Central memory CD8-positive, alpha-beta T cell (primary cell): ENCODE data around the gene GDI2.

Experiments used
- ATAC-seq: fragments of 150-1000 bp; cut with Tn5 transposase; replicated peaks from 2 replicates; pipeline ENCODE4 v1.10.0; 2022; ENCODE audit warnings: mild to moderate bottlenecking, moderate FRiP score, moderate number of reproducible peaks; ENCODE audit not compliant: poor library complexity, severe bottlenecking; ENCODE audit errors: extremely low read depth
- DNase-seq, 2 donors: peaks; one replicate each; pipeline ENCODE4 v3.0.0; 2021; ENCODE audit warnings: low spot score in 2 of 2
- H3K27ac Mint-ChIP-seq: one replicate; pipeline ENCODE4 v1.8.0; 2022; ENCODE audit warnings: low read depth, mild to moderate bottlenecking, moderate library complexity, mixed read lengths
- H3K27me3 Mint-ChIP-seq: one replicate; pipeline ENCODE4 v1.8.0; 2022; ENCODE audit warnings: mixed read lengths
- H3K36me3 Mint-ChIP-seq: one replicate; pipeline ENCODE4 v1.8.0; 2022; ENCODE audit warnings: mild to moderate bottlenecking, moderate library complexity, mixed read lengths; ENCODE audit not compliant: insufficient read depth
- H3K4me1 Mint-ChIP-seq: one replicate; pipeline ENCODE4 v1.8.0; 2022; ENCODE audit warnings: mixed read lengths
- H3K4me3 Mint-ChIP-seq: one replicate; pipeline ENCODE4 v1.8.0; 2022; ENCODE audit warnings: mild to moderate bottlenecking, moderate library complexity, mixed read lengths
- H3K9me3 Mint-ChIP-seq: one replicate; pipeline ENCODE4 v1.8.0; 2022; ENCODE audit warnings: mixed read lengths

GDI2 gene

GRCh38 chr10:5746197-5746596, 67.0 kb downstream of the GDI2 start:
- ATAC-seq, result no peak
- DNase-seq, result no peak
- H3K9me3 Mint-ChIP-seq, result no peaks in the 10 kb centered on the region
- no peak overlapping the region for H3K4me3 Mint-ChIP-seq
- peaks cover 10% of the 10 kb centered on the region for H3K4me1 Mint-ChIP-seq
- H3K27me3 Mint-ChIP-seq, result no peaks in the 10 kb centered on the region
- no peak overlapping the region for H3K27ac Mint-ChIP-seq
- H3K36me3 Mint-ChIP-seq, result peaks cover 37% of the 10 kb centered on the region

GRCh38 chr10:5744849-5745248, 68.4 kb downstream of the GDI2 start:
- Mint-ChIP-seq H3K27ac (no peak overlapping the region), H3K4me3 (no peak overlapping the region), H3K36me3 (peaks cover 40% of the 10 kb centered on the region), H3K4me1 (peaks cover 11% of the 10 kb centered on the region), H3K9me3 (no peaks in the 10 kb centered on the region), H3K27me3 (no peaks in the 10 kb centered on the region)
- ATAC-seq, result no peak
- DNase-seq, result no peak

DNA sequence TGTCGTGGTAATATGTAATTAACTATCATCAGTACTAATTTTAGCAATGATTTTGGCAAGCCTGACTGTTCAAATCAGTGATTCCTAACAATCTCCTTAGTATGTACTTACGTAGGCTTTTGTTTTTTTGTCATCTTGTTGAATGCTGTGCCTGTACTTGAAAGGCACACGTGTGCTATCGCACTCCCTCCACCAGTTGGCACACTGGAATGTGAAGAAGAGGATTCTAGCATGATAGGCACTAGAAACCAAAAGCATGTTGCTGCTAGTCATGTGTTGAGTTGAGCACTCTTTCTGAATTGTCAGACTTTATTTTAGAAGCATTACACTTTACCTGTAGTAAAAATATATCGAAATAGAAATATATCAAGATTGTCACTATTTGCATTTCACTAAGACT, 69.5 kb downstream of the GDI2 start:
- H3K4me3 Mint-ChIP-seq, result no peak overlapping the region
- H3K27me3 Mint-ChIP-seq, result no peaks in the 10 kb centered on the region
- ATAC-seq (no peak), DNase-seq (no peak)
- H3K36me3 Mint-ChIP-seq, result peaks cover 41% of the 10 kb centered on the region
- H3K4me1 Mint-ChIP-seq, result peaks cover 11% of the 10 kb centered on the region
- no peaks in the 10 kb centered on the region for H3K9me3 Mint-ChIP-seq
- no peak overlapping the region for H3K27ac Mint-ChIP-seq

- no peaks in the 10 kb centered on the region for H3K9me3 Mint-ChIP-seq
- no peak overlapping the region for H3K4me3 Mint-ChIP-seq
- DNase-seq, result no peak
- H3K4me1 Mint-ChIP-seq, result peaks cover 13% of the 10 kb centered on the region
- H3K36me3 Mint-ChIP-seq, result peaks cover 38% of the 10 kb centered on the region
- ATAC-seq, result no peak
- H3K27ac Mint-ChIP-seq, result no peak overlapping the region
- H3K27me3 Mint-ChIP-seq, result no peaks in the 10 kb centered on the region
Measured at GRCh38 chr10:5742116-5742515, 71.1 kb downstream of the GDI2 start.

- Mint-ChIP-seq H3K4me3 (no peak overlapping the region), H3K9me3 (no peaks in the 10 kb centered on the region), H3K36me3 (peaks cover 34% of the 10 kb centered on the region), H3K27me3 (no peaks in the 10 kb centered on the region), H3K4me1 (peaks cover 10% of the 10 kb centered on the region), H3K27ac (peak overlapping the region; percentile 18)
- ATAC-seq (no peak), DNase-seq (no peak)
Measured at GRCh38 chr10:5741276-5741675, 72.0 kb downstream of the GDI2 start.

GRCh38 chr10:5738427-5738826, 74.8 kb downstream of the GDI2 start:
- DNase-seq, result no peak
- Mint-ChIP-seq H3K27me3 (no peaks in the 10 kb centered on the region), H3K4me3 (no peak overlapping the region), H3K27ac (no peak overlapping the region), H3K4me1 (peaks cover 20% of the 10 kb centered on the region), H3K36me3 (peaks cover 34% of the 10 kb centered on the region), H3K9me3 (no peaks in the 10 kb centered on the region)
- no peak for ATAC-seq

- Mint-ChIP-seq H3K27ac (peak overlapping the region; percentile 58), H3K4me3 (no peak overlapping the region), H3K9me3 (no peaks in the 10 kb centered on the region), H3K36me3 (peaks cover 34% of the 10 kb centered on the region), H3K27me3 (no peaks in the 10 kb centered on the region), H3K4me1 (peaks cover 20% of the 10 kb centered on the region)
- ATAC-seq (no peak), DNase-seq (no peak)
Measured at GRCh38 chr10:5737352-5737751, 75.9 kb downstream of the GDI2 start.

- Mint-ChIP-seq H3K36me3 (peaks cover 31% of the 10 kb centered on the region), H3K27ac (peak overlapping the region; percentile 58)
Measured at GRCh38 chr10:5736591-5736990, 76.6 kb downstream of the GDI2 start.

DNA sequence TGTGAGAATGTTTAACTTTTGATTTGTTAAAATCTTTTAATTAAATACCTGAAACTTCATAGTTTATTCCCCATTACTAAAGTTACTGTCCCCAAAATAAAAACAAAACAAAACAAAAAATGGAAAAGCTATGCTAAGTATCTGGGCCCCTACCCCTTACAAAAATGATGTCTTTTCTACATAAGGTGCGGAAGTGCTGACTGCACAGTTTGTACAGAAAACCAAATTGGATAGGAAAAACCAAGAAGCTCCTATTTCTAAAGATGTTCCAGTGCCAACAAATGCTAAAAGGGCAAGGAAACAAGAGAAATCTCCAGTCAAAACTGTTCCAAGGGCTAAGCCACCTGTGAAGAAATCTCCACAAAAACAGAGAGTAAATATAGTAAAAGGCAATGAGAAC, 78.1 kb downstream of the GDI2 start:
- Mint-ChIP-seq H3K4me1 (peaks cover 16% of the 10 kb centered on the region), H3K9me3 (no peaks in the 10 kb centered on the region), H3K27ac (peak overlapping the region; percentile 71), H3K27me3 (no peaks in the 10 kb centered on the region), H3K36me3 (peaks cover 40% of the 10 kb centered on the region), H3K4me3 (no peak overlapping the region)
- ATAC-seq (no peak), DNase-seq (no peak)

More at GRCh38 chr10:5736591-5736990, 76.6 kb downstream of the GDI2 start:
- no peak overlapping the region for H3K4me3 Mint-ChIP-seq
- no peak for DNase-seq
- H3K9me3 Mint-ChIP-seq, result no peaks in the 10 kb centered on the region
- H3K27me3 Mint-ChIP-seq, result no peaks in the 10 kb centered on the region
- ATAC-seq, result no peak
- peaks cover 20% of the 10 kb centered on the region for H3K4me1 Mint-ChIP-seq

DNA sequence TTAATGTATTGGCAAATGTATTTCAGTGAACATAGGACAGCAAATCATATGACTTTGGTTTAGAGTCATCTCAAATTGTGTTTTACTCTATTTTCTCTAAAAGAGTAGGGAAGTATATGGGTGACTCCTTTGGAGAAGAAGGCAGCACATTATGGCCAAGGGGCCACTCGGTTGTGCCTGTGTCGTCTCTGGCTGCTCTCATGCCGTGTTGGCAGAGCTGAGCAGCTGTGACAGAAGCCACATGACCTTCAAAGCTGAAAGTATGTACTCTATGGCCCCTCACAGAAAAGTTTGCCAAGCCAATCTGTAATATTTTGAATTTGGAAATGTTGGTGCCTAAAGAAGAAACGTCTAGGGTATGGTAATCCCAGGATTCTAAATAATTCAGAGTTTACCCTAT, 81.1 kb downstream of the GDI2 start:
- Mint-ChIP-seq H3K36me3 (peaks cover 44% of the 10 kb centered on the region), H3K27ac (no peak overlapping the region), H3K9me3 (no peaks in the 10 kb centered on the region), H3K4me3 (no peak overlapping the region), H3K4me1 (peaks cover 11% of the 10 kb centered on the region), H3K27me3 (no peaks in the 10 kb centered on the region)
- DNase-seq (no peak), ATAC-seq (no peak)

- Mint-ChIP-seq H3K36me3 (peaks cover 46% of the 10 kb centered on the region), H3K9me3 (no peaks in the 10 kb centered on the region), H3K4me1 (peaks cover 11% of the 10 kb centered on the region), H3K27ac (no peak overlapping the region), H3K27me3 (no peaks in the 10 kb centered on the region), H3K4me3 (no peak overlapping the region)
- ATAC-seq, result no peak
- DNase-seq, result no peak
Measured at GRCh38 chr10:5731559-5731958, 81.7 kb downstream of the GDI2 start.

GRCh38 chr10:5730766-5731165, 82.5 kb downstream of the GDI2 start:
- DNase-seq (no peak), ATAC-seq (no peak)
- Mint-ChIP-seq H3K27me3 (no peaks in the 10 kb centered on the region), H3K4me3 (no peak overlapping the region), H3K27ac (peak overlapping the region; percentile 29), H3K4me1 (peaks cover 11% of the 10 kb centered on the region), H3K9me3 (no peaks in the 10 kb centered on the region), H3K36me3 (peaks cover 43% of the 10 kb centered on the region)

- H3K4me3 Mint-ChIP-seq, result no peak overlapping the region
- DNase-seq (no peak), ATAC-seq (no peak)
- H3K4me1 Mint-ChIP-seq, result peaks cover 8% of the 10 kb centered on the region
- no peaks in the 10 kb centered on the region for H3K27me3 Mint-ChIP-seq
- peaks cover 31% of the 10 kb centered on the region for H3K36me3 Mint-ChIP-seq
- no peak overlapping the region for H3K27ac Mint-ChIP-seq
- H3K9me3 Mint-ChIP-seq, result no peaks in the 10 kb centered on the region
Measured at GRCh38 chr10:5723692-5724091, 89.5 kb downstream of the GDI2 start.

- ATAC-seq (no peak), DNase-seq (no peak)
Measured at GRCh38 chr10:5720182-5720581, 93.1 kb downstream of the GDI2 start.

More at GRCh38 chr10:5720182-5720581, 93.1 kb downstream of the GDI2 start:
- Mint-ChIP-seq H3K9me3 (no peaks in the 10 kb centered on the region), H3K4me3 (no peak overlapping the region), H3K27me3 (no peaks in the 10 kb centered on the region), H3K27ac (no peak overlapping the region), H3K4me1 (peaks cover 16% of the 10 kb centered on the region), H3K36me3 (peaks cover 23% of the 10 kb centered on the region)
